GM19397 (cell line): ENCODE measurements around the gene TGFBR2.
A peak's percentile ranks its signal among the peaks of the same experiment; 100 is the strongest.

Source experiments
- ATAC-seq: cut with Tn5 transposase; IDR thresholded peaks from one replicate; pipeline ENCODE4 v1.9.1; 2021; ENCODE audit warnings: mild to moderate bottlenecking, moderate library complexity; ENCODE audit not compliant: unreplicated experiment

TGFBR2 gene

GRCh38 chr3:30600572-30600971, 5.8 kb upstream of the TGFBR2 start:
- no peak for ATAC-seq

GRCh38 chr3:30602946-30603345, 3.5 kb upstream of the TGFBR2 start:
- no peak for ATAC-seq

DNA sequence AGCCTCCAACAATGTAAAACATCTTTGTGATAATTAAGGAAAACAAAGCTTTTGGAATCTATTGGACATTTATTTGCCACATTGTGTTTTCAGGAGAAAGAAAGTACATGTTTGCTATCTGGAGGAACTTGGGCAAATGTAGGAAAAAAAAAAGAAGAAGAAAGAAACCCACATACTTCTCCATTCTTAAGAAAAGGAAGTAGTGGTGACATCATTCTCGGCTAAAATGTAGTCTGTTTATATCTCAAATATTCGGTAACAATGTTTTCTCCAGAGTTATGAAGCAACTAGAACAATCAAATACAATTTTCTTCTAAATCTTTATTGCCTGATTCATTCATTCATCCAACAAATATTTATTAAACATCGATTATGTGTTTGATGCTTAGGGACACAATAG, 2.3 kb upstream of the TGFBR2 start:
- no peak for ATAC-seq

GRCh38 chr3:30604558-30604957, 1.8 kb upstream of the TGFBR2 start:
- ATAC-seq: no peak

DNA sequence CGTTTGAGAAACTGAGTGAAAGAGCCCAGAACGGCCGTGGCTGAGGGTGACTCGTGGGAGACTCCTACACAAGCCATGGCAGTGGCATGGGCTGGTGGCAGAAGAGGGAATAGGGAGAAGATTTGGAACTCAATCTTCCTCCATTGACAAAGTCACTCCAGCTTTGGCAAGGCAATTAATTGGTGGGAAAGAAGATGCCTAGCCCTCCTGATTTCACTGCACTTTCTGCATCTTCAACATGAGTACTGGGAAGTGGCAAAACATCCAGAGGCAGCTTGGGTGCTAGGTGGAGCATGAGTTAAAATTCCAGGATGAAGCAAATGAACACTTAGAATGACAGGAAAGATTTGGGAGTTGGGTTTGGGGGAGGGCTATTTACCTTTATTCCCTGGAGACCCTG, 1.4 kb upstream of the TGFBR2 start:
- no peak for ATAC-seq

GRCh38 chr3:30605706-30606300, 598 bp upstream of the TGFBR2 start:
- no peak for ATAC-seq

GRCh38 chr3:30607032-30607833, 832 bp downstream of the TGFBR2 start:
- peak; percentile 56 for ATAC-seq

GRCh38 chr3:30608598-30608947, 2.2 kb downstream of the TGFBR2 start:
- ATAC-seq: no peak

GRCh38 chr3:30609930-30610701, 3.7 kb downstream of the TGFBR2 start:
- ATAC-seq: no peak

DNA sequence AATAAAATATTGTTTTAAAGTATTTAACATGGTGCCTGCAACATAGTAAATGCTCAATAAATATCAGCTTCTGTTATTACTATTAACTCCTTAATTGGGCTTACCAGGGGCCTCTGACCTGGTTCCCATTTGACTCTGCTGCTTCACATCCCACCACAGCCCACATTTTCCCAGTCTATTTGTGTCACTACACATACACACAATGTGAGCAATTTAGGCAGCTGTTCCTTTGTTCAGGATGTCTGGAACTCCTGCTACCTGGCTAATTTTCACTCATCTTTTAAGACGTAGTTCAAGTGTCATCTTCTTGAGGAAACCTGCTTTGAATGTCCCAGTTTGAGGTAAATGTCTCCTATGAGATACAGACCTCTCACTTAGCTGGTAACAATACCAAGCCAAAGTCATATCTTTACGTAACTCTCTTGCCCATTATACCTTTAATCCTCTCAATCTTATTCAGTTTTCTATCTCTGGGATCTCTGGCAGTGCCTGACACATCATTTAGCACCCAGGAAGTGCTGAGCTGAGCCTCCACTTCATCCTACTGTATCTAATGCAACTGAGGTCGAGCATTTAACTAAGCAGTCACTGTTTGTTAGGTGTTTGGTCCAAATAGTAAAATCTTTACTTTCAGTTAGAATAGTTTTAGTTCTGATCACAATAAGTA, 4.4 kb downstream of the TGFBR2 start:
- ATAC-seq: no peak

DNA sequence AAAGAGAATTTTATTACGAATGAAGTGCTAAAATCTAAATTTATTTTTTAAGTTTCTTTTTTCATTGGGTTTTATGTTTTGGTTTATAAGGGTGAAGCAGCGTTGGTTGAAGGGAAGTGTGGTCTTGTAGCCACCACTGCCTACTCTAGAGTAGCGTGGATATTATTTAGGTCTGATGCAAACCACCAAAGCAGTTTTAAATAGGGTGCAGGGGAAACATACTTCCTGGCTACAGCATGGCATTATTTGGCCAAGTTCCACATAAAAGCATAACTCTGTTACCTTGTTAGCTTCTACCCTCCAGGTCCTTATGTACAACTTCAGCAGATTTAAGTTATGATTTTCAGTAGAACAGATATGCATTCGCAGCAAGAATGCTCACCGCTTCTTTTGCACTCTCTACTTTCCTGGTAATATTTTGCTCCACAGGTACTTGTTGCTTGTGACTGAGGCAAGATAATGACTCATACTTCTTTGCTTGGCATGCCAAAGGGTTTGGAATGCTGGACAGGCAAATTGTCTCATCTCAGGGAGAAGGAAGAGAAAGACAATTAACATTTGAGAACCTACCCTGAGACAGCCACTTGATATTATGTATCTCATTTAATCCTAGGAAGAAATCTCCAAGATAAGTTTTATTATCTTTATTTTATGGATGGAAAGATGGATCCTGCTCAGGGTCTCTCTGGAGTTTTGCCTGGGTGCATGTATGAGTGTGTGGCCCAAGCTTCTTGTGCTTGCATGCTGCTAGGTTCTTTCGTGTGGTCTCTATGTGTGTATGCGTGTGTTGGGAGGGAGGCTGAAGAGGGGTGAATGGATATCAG, 5.4 kb downstream of the TGFBR2 start:
- no peak for ATAC-seq

DNA sequence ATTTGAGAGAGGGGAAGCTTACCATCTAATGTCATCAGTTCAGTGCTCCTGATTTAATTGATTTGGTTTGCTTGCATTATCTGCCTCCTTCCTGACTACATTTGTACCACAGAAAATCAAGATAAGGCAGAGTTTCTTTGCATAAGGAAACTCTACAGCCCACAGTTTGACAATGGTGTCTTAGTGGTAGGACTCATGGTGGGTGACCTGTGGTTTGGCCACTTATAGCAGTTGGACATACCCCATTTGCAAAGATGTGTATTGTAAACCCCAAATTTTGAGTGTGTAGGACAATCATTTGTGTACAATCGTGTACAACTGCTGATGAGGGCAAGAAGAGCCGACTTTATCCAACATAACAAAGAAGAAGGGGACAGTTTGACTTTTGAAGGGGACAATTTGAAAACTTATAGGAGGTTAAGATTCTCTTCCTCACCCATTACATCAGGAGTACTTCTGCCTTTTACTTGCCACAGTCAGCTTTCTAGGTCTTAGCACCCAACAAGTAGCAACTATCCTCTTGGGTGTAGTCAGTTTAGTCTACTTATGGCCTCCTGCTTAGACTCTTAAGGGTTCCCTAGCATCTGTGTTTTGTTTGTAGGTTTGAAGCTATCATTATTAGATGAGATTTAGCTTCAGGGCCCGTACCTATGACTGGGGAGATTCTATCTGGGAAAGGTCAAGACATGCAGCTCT, 6.2 kb downstream of the TGFBR2 start:
- ATAC-seq: no peak

- ATAC-seq: no peak
Measured at GRCh38 chr3:30613133-30613825, 6.9 kb downstream of the TGFBR2 start.

GRCh38 chr3:30614373-30614772, 8.0 kb downstream of the TGFBR2 start:
- ATAC-seq: no peak

- ATAC-seq: no peak
Measured at GRCh38 chr3:30614943-30615342, 8.5 kb downstream of the TGFBR2 start.

- ATAC-seq: no peak
Measured at GRCh38 chr3:30615615-30616346, 9.4 kb downstream of the TGFBR2 start.

GRCh38 chr3:30616347-30617027, 10.1 kb downstream of the TGFBR2 start:
- ATAC-seq: no peak

DNA sequence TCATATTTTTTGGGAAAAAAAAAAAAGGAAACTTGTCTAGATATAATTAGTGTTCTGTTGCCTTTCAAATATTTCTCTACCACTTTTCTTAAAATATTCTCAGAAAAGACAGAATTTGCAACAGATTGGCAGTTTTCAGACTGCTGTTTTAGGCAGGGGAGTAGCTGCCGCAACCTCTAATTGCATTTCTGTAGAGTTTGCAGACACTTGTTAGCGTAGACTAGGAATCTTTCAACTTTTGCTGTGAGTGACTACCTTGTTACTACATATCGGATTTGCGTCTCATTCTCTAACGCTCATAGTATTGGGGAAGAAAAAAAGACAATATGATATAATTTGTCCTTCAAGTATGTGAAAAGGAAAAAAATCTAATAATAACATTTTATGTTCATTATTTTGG, 10.7 kb downstream of the TGFBR2 start:
- ATAC-seq: no peak
